Parathyroid adenoma (tissue), 2 donors: ENCODE data around the gene FAM76B.

ENCODE experiments used
- H2AFZ ChIP-seq: fragments of 300-600 bp; sonication (generic); one replicate; pipeline ENCODE4 v1.7.0; 2017; ENCODE audit warnings: antibody characterized with exemption, mild to moderate bottlenecking
- H3K27ac ChIP-seq: fragments of 300-600 bp; sonication (generic); one replicate; pipeline ENCODE4 v1.7.0; 2017
- H3K27me3 ChIP-seq: fragments of 300-600 bp; sonication (generic); one replicate; pipeline ENCODE4 v1.7.0; 2017; ENCODE audit warnings: low read length; ENCODE audit not compliant: control insufficient read depth, insufficient read depth
- H3K36me3 ChIP-seq: fragments of 300-600 bp; sonication (generic); one replicate; pipeline ENCODE4 v1.7.0; 2017; ENCODE audit warnings: low read length; ENCODE audit not compliant: control insufficient read depth, insufficient read depth
- H3K4me1 ChIP-seq: fragments of 300-600 bp; sonication (generic); one replicate; pipeline ENCODE4 v1.7.0; 2017; ENCODE audit warnings: control low read depth
- H3K4me2 ChIP-seq: fragments of 300-600 bp; sonication (generic); one replicate; pipeline ENCODE4 v1.7.0; 2017; ENCODE audit warnings: low read length
- H3K4me3 ChIP-seq: fragments of 300-600 bp; sonication (generic); one replicate; pipeline ENCODE4 v1.7.0; 2017; ENCODE audit warnings: low read depth, low read length
- H3K79me2 ChIP-seq: fragments of 300-600 bp; sonication (generic); one replicate; pipeline ENCODE4 v1.7.0; 2017; ENCODE audit warnings: control low read depth
- H3K9ac ChIP-seq: fragments of 300-600 bp; sonication (generic); one replicate; pipeline ENCODE4 v1.7.0; 2017; ENCODE audit warnings: mild to moderate bottlenecking
- H3K9me3 ChIP-seq: fragments of 300-600 bp; sonication (generic); one replicate; pipeline ENCODE4 v1.7.0; 2017; ENCODE audit warnings: low read length; ENCODE audit not compliant: control insufficient read depth
- TF ChIP-seq, protein P1 (sequence below): fragments of 300-600 bp; sonication (generic); IDR thresholded peaks from one replicate; pipeline ENCODE4 v1.7.0; 2017; ENCODE audit warnings: antibody characterized with exemption, mild to moderate bottlenecking
- donor health status: primary hyperparathyroidism.

Gene FAM76B

DNA sequence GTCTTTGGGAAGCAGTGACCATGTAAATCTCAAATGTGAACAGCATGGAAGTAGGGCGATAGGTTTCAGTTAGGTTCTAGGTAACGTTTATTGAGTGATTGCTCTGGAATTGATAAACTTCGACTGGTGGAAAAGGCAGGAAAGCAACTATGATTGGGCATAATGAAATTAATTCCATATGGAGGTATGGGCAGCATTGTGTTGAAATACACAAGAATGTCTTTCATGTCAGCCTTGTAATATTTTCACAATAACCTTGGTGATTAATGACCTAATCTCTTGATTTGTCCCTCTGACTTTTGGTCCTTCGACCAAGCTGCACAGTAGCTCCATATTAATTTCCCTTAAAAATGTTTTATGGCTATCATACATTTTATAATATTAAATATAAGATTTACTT lies 3.5 kb upstream of the FAM76B start:
- Histone ChIP-seq H3K4me1 (no peaks in the 10 kb centered on the region), H3K4me3 (no peak overlapping the region), H3K9ac (no peak overlapping the region), H3K27ac (no peak overlapping the region), H2AFZ (no peak overlapping the region), H3K4me2 (no peak overlapping the region), H3K27me3 (no peaks in the 10 kb centered on the region), H3K9me3 (no peaks in the 10 kb centered on the region), H3K36me3 (no peaks in the 10 kb centered on the region), H3K79me2 (peaks cover 12% of the 10 kb centered on the region)
- TF ChIP-seq, protein P1, sequence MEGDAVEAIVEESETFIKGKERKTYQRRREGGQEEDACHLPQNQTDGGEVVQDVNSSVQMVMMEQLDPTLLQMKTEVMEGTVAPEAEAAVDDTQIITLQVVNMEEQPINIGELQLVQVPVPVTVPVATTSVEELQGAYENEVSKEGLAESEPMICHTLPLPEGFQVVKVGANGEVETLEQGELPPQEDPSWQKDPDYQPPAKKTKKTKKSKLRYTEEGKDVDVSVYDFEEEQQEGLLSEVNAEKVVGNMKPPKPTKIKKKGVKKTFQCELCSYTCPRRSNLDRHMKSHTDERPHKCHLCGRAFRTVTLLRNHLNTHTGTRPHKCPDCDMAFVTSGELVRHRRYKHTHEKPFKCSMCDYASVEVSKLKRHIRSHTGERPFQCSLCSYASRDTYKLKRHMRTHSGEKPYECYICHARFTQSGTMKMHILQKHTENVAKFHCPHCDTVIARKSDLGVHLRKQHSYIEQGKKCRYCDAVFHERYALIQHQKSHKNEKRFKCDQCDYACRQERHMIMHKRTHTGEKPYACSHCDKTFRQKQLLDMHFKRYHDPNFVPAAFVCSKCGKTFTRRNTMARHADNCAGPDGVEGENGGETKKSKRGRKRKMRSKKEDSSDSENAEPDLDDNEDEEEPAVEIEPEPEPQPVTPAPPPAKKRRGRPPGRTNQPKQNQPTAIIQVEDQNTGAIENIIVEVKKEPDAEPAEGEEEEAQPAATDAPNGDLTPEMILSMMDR, result no peak

DNA sequence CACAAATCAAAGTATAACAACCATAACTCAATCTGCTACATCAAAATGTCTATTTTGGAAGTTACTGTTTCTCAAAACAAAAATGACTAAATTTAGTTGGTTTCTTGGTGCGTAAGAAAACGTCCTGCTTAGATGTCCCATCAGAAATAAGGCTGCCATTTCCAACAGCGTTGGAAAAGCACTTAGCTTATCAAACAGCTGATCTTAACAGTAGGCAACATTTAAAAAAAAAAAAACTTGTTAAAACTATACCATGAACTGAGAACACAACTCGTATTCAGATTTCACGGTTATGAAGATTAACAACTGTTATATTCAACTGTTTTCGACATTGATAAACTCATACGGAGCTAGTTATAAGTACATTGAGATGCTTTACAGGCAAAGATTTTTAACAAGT lies 3.1 kb upstream of the FAM76B start:
- Histone ChIP-seq H3K79me2 (peaks cover 12% of the 10 kb centered on the region), H3K4me3 (no peak overlapping the region), H3K36me3 (no peaks in the 10 kb centered on the region), H3K4me2 (no peak overlapping the region), H3K9ac (no peak overlapping the region), H3K27me3 (no peaks in the 10 kb centered on the region), H2AFZ (no peak overlapping the region), H3K9me3 (no peaks in the 10 kb centered on the region), H3K27ac (no peak overlapping the region), H3K4me1 (no peaks in the 10 kb centered on the region)
- TF ChIP-seq, protein P1, result no peak

DNA sequence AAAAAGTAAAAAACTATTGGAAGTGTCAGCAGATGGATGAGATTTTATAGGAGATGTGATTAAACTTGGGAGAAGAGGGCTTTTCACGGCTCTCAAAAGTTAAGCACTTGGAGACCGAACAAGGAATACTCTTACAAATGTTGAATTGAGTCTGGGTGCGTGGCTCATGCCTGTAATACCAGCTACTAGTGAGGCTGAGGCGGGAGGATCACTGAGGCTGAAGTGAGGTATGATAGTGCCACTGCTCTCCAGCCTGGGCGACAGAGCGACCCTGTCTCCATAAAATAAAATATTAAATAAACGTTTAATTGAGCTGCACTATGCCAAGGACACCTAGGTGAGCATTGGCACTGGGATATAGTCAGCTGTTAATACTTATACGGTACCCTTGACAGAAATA lies 2.6 kb upstream of the FAM76B start:
- Histone ChIP-seq H3K9ac (no peak overlapping the region), H3K4me3 (no peak overlapping the region), H3K79me2 (peaks cover 12% of the 10 kb centered on the region), H3K9me3 (no peaks in the 10 kb centered on the region), H3K36me3 (no peaks in the 10 kb centered on the region), H2AFZ (no peak overlapping the region), H3K4me2 (no peak overlapping the region), H3K4me1 (no peaks in the 10 kb centered on the region), H3K27ac (no peak overlapping the region), H3K27me3 (no peaks in the 10 kb centered on the region)
- TF ChIP-seq, protein P1, result no peak

DNA sequence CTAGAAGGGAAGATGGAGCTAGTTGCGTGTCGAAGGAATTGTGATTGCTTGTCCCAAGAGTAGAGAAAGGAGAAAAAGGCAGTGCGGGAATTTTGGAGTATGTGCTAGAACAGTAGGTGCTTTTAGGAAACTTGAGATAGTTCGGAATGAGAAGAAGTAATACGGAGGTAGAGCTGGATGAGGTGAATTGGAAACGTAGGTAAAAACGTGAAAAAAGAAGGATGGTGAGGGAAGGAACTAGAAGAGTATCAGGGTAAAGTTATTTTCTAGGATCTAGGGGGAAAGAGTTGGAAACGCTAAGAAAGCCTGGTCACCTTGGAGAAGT lies 2.1 kb upstream of the FAM76B start:
- Histone ChIP-seq H3K4me2 (peak overlapping the region; percentile 92), H3K9me3 (no peaks in the 10 kb centered on the region), H3K4me3 (peak overlapping the region; percentile 89), H3K4me1 (no peaks in the 10 kb centered on the region), H3K79me2 (peaks cover 12% of the 10 kb centered on the region), H2AFZ (no peak overlapping the region), H3K27me3 (no peaks in the 10 kb centered on the region), H3K36me3 (no peaks in the 10 kb centered on the region), H3K9ac (no peak overlapping the region), H3K27ac (no peak overlapping the region)
- TF ChIP-seq, protein P1, result no peak

DNA sequence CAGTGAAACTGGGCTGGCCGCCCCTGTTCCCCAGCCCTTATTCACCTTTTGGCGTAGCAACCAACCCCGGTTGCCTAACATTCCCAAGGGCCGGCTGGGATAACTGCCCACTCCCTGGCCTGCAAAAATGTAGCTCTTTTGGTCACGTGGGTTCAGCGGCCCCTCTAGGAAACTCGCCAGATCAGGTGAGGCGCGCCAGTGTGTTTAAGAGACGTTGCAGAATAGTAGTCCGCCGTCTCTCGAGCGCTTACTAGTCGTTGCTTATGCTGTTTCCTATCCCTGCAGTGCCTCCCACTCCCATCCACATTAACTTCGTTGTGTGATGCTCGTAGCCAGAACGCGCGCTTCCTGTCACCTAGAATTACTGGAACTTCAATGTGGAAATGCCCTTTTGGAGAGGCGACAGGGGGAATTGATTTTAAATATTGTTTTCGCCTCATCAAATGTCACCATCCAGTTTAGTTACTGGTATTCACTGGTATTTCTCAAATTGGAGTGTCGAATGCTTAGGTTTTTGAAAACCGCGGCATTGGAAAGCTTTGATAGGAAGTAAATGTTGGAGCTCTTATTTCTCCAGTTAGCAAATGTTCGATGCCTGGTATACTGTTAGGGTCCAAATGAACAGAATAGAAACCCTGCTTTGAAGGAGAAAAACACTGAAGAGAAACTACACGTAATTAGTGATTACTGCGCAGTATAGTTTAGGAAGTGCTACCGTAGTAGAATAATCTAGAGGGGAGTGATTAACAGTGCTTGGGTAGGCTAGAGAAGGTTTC lies 1.5 kb upstream of the FAM76B start:
- peaks cover 12% of the 10 kb centered on the region for H3K79me2 ChIP-seq
- H3K9me3 ChIP-seq, result no peaks in the 10 kb centered on the region
- TF ChIP-seq, protein P1, result no peak
- peak overlapping the region; percentile 99 for H3K27ac ChIP-seq
- H3K4me3 ChIP-seq, result peak overlapping the region; percentile 89
- peak overlapping the region; percentile 96 for H2AFZ ChIP-seq
- H3K4me2 ChIP-seq, result peak overlapping the region; percentile 92
- H3K4me1 ChIP-seq, result no peaks in the 10 kb centered on the region
- H3K36me3 ChIP-seq, result no peaks in the 10 kb centered on the region
- H3K27me3 ChIP-seq, result no peaks in the 10 kb centered on the region
- no peak overlapping the region for H3K9ac ChIP-seq
